HK-2 (cell line): ENCODE results near the gene DPH3.
"Not testable (repeated sequence)": the region's sequence is repeated elsewhere in the genome, so short reads cannot be mapped to it uniquely, and the experiment has no call there.

Experiments used
- DNase-seq: peaks from one replicate; pipeline ENCODE4 v3.0.0-alpha.2; 2018; ENCODE audit not compliant: unreplicated experiment

The DPH3 gene

DNA sequence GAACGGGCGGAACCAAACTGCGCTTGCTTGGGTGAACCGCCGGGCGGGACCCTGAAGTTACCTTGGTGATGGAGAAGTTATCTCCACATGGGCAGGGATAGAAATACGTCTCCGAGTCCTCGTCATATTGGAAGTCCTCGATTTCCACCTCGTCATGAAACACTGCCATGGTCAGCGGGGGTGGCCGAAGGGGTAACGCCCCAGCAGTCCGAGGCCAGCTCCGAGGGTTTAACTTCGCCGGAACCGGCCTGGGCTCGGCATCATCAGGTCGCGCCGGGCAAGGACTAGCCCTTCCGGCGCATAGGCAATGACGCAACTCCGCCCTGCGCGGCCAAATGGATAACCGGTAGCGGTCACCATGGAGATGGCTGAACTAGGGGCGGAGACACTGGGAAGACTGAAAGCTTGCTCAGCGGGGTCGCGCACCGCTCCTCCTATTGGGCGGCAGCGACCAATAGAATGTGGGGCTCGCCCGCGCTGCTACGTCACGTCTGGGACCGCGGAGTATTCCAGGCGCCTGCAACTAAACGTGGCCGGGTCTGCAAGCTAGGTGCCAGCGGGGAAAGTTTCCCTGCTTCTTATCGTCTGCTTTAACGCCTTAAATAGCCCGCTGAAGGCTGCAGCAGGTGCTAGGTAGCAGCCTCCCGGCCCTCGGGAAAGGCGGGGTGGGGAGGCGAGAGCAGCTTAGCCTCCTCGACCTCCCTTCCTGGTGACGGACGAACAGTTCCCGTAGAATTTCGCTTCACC, at the start of gene DPH3, which contains the start of gene OXNAD1:
TSS of gene DPH3 (minus strand) at position 236 of the 747 bp plus-strand sequence. CDS start at position 169, 67 bp downstream.
TSS of gene OXNAD1 (plus strand) at position 505 of the 747 bp plus-strand sequence. CDS start 5,741 bp downstream, outside the sequence.
- DNase-seq, result peak; percentile 96

DNA sequence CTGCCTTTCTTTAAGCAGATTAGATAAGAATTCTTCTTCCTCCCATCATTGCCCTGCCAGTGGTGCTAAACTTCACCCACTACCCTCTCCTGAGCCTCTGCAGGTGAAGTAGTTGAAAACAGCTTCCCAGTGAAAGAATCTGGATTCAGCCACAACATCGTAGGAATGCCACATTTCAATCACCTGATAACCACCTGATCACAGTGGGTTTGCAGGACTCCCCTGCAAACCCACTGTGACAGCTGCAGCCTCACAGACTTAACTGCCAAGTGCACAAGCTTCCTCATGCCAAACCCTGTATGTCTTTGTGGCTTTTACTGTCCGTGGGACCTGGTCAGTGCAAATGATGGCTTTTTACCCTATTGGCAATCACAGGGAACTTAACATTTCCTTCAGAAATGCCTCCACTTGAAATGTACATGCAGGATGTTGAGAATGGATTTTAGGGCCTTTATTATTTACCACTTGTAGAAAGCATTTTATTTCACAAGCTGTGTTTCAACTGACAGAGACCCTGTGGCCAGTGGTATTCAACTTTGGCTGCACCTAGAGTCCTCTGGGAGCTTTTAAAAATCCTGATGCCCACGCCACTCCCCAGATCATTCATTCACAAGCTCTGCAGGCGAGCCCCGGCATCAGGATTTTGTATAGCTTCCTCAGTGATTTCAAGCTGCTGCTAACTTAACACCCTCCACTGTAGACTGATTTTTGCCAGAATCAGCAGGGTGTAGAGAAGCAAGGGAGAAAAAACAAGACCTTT, 49.3 kb upstream of the DPH3 start:
- DNase-seq, result no peak

DNA sequence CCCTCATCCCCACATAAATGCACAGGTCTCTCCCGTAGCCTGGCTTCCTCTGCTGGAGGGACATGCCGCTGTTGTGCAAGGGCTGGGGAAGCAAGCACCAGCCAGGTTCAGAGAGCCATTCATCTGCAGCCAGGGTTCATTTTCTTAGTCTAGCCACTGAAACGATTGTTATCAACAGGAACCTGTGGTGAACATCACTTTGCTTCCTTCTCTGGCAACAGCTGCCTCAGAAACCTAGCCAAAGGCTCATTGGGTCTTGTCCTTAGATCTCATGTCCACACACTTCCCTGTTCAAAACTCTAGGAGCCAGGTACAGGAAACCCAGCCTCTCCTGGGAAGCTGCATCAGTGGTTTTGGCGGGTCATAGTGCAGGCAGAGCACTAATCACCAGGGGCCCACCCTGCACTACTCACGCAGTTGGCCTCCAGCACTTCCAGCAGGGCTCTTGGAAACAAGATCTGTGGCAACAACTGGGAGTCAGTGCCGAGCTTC, 47.3 kb upstream of the DPH3 start:
- DNase-seq, result no peak

DNA sequence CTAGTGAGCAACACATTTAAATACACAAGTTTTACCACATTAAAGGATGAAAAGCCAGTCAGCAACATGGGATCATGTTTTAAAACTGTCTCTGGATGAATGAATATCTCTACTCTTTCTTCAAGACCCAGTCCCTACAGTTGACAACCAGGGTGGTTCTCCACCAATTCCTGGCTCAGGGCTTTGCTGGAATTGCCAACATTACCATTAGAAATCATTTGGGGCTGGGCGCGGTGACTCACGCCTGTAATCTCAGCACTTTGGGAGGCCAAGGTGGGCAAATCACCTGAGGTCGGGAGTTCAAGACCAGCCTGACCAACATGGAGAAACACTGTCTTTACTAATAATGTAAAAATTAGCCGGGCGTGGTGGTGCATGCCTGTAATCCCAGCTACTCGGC, 45.7 kb upstream of the DPH3 start:
- not testable (repeated sequence) for DNase-seq

DNA sequence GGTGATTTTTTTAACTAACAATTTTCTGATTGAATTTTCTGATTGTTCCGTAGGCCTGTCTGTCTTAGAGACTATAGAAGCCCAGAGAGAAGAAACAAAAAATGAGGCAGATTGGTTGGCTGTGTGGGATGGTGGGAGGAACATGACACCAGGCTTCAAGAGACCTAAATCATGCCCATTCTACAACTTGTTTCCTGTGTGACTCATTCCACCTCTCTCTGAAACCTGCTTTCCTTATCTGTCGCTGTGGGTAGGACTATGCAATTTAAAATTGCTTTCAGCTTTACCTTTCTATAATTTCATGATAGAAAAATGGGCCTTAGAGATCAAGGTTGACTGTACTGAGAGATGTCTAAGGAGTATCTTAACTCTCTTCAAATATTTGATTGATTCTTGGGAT, 44.8 kb upstream of the DPH3 start:
- no peak for DNase-seq

DNA sequence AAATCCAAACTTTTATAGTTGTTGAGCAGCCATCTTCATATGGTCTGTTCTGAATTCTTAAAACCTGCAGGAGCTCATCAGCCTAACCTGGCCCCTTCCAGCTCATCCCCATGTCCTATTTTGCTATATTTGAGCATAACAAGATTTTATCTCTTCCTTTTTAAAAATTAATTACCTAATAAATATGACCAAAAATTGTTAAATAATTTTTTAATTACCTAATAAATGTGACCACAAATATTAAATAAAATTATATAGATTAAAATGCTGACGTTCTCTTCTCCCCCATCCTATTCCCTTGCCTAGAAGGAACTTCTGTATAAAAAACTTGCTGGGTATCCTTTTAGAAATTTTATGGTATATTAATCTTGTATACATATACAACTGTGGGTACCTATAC, 44.0 kb upstream of the DPH3 start:
- no peak for DNase-seq

DNA sequence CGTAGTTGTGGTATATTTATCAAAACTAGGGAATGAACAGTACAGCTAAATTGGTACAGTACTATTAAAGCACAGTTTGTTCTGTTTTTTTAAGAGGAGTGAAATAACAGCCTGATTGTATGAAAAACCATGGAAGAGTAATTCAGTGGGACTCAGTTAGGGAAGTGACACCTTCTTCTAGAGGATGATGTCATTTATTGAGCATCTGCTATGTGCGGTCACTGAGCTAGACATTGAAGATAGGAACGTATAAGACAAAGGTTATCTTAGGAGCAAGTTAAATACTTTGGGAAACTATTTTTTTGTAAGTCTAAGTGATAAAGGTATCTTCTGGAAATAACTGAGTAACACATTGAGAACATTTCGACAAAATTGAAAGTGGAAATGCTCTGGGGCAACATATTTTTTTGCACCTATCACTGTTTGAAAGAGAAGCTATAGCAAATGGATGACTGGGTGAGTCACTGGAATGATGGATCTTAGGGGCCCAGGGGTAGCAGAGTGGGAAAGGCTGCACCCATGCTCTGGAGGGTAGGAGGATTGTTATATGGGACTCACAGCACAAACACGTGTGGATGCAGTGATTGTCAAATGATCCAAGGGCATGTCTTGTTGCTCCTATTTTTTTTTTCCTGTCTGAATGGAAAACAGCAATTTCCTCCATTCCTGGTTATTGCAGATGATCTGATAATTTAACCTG, 43.2 kb upstream of the DPH3 start:
- DNase-seq, result no peak

DNA sequence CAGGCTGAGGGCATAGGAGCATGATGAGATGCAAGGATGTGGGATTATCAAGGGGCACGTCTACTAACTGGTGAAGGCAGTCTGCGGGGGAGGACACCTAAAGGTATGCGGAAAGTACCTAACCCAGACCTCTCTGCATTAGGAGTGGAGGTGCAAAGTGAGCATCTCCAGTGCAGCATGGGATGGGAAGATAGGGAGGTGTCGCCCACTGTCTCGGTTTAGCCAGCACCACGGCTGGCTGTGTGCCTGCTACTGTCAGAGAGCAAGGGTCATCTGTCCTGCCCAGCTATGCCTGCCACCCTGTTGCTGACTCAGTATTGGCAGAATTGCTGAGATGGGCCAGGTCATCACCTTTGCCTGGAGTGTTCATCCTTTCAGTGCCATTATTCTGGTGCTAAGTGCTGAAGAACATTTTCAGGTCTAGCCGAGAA, 40.4 kb upstream of the DPH3 start:
- DNase-seq, result no peak

DNA sequence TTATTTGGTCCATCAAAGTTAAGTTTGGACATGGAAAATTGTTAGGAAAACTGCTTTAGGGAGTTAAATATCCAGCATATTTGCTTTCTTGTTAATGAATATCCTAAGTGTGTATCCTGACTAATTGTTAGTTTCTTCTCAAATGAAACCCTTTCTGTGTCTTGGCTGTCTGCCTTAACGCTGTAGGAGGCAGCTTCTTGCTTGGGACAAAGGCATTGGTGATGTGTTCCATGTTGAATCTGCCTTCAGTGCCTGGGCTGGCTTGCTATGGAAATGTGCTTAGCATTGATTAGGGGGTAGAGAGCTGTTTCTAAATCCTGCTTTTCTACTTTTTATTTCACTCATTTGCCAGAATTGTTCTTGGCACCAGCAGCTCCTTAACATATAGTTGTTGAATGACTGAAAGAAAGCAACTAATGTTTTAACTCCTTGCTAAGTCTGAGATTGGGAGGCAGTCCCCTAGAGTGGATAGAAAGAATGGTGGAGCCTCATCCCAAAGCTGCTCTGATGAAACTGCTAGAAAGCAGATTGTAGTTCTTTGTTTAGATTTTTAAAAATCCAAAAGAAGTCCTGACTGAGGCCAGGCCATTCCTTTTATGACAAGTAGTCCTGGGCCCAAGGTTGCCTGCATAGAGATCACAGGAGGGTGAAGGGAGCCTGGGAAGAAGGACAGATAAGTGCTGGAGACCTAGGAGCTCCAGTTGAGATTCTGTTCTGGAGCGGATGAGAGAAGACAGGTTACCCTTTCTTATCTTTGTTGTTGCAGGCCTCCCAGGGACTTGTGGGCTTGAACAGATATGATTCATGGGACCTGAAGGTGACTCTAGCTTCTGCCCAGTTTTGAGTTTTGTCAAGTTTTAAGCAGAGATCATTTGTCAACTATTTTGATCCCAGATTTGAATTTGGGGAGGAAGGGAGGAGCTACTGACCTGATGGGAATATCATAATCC, 39.6 kb upstream of the DPH3 start:
- no peak for DNase-seq

DNA sequence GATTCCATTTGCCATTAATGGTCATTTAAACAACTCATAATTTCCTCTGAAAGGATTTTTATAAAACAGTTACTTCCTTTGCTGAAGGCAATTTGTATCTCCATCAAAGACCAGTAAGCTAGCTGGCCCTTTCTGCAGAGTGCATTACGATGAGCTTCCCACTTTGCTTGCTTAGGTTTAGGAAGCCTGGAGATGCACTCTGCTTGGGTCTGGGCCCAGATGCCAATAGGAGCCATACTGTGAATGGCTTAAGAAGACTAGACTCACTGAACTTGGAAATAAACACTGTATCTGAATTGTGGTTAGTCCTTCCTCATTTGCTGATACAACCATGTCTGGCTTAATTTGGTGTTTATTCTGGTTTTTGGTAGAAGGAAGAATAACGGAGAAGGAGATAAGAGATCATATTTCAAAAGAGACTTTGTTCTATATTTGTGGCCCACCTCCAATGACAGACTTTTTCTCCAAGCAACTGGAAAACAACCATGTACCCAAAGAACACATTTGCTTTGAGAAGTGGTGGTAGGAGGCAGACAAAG, 38.4 kb upstream of the DPH3 start:
- no peak for DNase-seq

DNA sequence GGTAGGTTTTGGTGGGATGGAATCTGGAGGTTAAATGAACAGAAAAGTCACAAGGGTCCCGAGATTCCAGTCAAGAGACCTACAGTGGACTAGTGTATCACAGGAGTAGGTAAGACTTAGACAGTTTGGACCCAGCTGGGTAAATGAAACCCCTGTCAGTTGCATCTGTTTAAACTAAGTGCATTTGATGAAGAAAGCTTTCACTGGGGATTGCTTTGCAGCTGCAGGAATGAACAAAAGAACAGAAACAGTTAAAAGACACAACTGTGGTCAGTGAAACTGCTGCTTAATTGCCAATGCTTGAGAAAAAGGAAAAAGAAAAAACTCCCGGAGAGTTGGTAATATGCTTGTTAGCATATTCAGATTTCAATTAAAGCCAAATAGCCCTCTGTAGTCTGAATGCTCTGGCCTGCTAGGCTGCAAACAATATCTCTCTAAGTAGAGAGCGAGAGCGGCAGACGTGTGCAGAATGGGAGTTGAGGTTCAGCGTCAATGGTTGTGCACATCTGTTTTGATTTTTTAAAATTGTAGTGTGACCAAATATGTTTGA, 37.4 kb upstream of the DPH3 start:
- no peak for DNase-seq

DNA sequence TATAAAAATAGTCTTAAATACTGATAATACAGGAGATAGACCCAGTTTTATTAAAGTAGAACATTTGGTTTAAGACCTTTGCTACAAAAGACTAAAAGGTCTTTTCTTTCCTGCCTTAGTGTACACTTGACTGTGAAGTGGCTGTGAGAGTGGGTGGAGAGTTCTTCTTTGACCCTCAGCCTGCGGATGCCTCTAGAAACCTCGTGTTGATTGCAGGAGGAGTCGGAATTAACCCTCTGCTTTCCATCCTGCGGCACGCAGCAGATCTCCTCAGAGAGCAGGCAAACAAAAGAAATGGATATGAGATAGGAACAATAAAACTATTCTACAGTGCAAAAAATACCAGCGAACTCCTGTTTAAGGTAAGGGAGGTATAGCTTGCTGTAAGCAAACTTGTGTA, 36.8 kb upstream of the DPH3 start:
- no peak for DNase-seq

DNA sequence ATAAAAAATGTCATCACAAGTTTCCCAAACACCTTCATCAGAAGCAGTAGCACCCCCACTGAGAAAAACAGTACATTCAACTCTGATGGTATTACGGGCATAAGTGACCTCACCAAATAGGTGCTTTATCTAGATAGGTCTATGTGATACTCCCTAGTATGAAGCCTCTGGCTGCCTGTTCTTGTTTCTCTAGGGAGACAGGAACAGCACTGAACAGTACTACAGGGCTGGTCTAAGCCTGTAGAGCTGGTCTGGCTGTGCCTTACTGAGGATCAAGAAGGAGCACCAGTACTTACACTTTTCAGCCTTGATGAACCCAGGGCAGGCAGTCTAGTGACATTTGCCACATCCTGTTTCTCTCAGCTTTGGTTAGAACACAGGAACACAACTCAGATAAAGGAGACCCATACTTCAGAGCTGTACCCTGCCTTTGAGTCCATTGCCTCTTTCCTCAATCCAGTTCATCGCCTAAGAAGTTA, 36.2 kb upstream of the DPH3 start:
- no peak for DNase-seq

DNA sequence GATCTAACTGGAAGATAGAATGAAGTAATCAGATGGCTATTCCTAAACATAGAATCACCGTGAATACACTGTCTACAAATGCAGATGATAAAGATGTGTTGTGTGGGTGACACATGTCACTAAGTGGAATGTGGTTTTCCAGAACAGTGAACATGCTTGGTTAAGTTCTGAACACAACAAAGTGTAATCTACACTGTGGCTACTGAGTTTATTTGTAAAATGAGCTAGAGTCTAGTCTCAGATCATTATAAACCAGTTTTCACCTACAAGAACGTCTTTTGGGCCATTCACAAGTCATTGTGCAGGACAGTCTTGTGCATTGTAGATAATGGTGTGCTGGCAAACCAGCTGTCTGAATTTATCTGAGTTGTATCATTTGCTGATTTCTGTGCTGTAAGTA, 35.6 kb upstream of the DPH3 start:
- no peak for DNase-seq

DNA sequence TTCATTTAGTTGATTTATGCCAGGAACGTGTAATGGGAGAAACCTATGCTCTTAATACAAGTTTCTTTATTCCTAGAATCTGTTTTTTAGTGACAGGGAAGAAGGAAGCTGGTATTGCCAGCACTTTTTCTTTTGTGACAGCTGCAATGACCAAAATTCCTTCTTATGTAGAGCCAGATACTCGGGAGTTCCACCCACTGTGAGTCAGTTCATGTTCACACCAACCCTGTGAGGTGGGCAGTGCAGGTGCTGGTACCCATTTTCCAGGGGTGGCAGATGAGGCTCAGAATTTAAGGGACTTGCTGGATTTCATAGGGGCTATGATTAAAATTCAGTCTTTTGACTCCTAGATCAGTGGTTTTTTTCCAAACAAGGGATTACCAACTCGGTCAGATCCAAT, 35.0 kb upstream of the DPH3 start:
- DNase-seq, result no peak

DNA sequence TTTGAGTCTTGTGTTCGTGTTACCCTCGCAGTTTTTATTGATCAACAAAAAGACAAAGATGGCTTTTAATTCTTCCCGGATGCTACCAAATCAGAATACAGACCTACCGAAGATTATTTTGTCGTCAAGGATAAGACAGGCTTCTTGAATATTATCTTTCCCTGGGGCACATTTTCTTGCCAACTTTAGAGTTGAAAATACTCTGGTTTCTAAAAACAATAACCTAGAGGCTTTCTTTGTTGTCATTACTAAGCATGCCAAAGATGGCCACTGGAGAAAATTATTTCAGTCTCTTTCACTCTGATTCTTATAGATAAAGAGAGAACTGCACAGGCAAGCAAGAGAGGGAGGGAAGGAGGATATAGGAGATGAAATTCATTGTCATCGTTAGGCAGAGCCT, 34.1 kb upstream of the DPH3 start:
- DNase-seq, result no peak

DNA sequence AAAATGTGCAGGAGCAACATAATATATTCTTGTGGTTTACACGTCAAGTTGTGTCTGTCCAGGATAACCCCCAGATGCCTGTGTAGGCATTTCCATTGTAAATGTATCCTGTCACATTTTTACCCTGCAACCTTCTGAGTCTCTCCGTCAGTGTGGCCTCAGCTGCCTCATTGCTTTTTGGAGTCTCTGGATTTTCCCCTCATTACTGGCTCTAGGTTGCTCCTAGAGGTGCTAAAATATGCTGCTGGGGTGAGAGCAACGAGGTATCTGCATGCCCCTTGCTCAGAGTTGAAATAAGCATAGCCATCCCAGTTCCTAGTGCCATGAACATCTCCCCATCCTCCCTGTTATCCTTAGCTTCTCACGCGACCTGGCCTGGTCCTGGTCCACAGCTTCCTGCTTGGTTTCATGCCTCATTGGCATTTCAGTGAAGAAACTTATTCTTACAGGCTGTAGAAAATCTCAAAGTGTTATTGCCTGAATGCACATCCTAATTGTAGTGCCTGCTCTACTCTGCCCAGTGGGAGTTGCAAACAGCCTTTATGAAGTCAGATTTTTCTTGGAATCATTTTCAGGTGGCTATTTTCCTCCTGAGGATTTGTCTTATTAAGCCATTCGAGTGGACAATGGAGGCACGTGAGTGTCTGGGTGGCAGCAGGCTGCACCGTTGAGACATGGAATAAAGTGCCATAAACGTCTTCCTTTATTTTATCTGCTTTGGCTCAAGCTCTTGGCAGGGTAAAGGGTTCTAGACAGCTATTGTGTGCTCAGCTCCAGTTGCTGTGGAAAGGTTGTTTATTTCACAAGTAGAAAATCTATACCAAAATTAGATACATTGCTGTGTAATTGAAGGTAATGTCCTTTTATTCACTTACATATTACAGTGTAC, 33.5 kb upstream of the DPH3 start:
- DNase-seq, result no peak

DNA sequence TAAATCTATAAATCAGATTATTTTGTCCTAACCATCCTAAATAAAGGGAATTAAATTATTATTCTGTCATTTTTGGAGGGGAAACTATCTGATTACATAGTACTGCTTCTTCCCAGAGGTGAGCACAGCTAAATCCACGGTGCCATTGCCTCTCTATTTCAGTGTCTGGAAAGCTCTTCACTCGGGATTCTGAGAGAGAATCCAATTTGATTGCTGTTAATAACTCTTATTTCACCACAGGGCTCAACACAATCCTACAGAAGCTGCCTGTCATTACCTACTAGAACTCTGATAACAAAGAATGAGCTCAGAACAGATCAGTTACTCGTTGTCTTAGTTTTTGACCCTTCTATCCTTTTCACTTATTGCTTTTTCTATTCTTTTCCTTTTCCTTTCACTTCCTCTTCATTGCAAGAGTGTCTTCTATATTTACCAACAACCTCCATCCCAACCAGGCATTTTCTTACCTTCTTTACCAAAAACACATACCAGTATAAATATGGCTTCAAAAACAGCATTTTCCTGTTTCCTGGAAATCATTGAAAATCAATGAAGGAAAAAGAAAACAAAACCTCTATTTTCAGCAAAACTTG, 30.7 kb upstream of the DPH3 start:
- no peak for DNase-seq

DNA sequence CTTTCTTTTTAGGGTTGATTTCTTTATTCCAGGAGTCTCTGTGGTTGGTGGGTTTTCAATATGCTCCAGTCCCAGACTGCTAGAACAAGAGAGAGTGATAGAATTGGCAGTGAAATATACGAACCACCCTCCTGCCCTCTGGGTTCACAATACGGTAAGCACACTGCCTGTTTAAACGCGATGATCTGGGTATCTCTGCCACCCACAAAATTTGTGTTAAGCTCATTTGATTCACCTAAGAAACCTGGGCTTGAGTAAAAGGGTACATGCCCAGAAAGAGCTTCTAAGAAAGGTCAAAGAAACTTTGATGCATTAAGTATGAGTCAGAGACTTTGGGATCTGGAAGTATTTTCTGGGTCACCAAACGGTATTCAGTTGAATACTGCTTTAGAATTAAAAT, 30.1 kb upstream of the DPH3 start:
- no peak for DNase-seq
